ENCODE measurements around the gene VTN. TPM values are rescaled to one million over a fixed set of nuclear protein-coding genes. Genes with fewer than 3 reads are reported as not detected.

The VTN gene
- total RNA-seq, 2 experiments from 2014 or later = 0.21 TPM; not detected in 1

- no peaks in the 10 kb centered on the region for H3K27me3 Mint-ChIP-seq
- CTCF ChIA-PET = no interaction called here
- intact Hi-C loops (cut with DNase I, micrococcal nuclease) = no loop called here
- DNase-seq (no peak), ATAC-seq (no peak)
- no peak overlapping the region for H3K4me3 Mint-ChIP-seq
- peaks cover 4% of the 10 kb centered on the region for H3K36me3 Mint-ChIP-seq (ENCODE audit: low read depth)
- H3K4me1 Mint-ChIP-seq = peaks cover 20% of the 10 kb centered on the region
- no peak overlapping the region for H3K27ac Mint-ChIP-seq
- POLR2A ChIA-PET = no interaction called here
- H3K9me3 Mint-ChIP-seq (ENCODE audit: low read depth) = no peaks in the 10 kb centered on the region
Measured at GRCh38 chr17:28368915-28369683, 1.0 kb downstream of the VTN start.

- Mint-ChIP-seq H3K27ac (no peak overlapping the region), H3K27me3 (no peaks in the 10 kb centered on the region), H3K9me3 (ENCODE audit: low read depth) (no peaks in the 10 kb centered on the region), H3K4me3 (no peak overlapping the region), H3K4me1 (peaks cover 16% of the 10 kb centered on the region), H3K36me3 (ENCODE audit: low read depth) (no peaks in the 10 kb centered on the region)
- ChIA-PET CTCF (interaction anchor here (0.6 kb wide), 1 partner anchor 28 kb away, joined by 4 read pairs; no protein-coding TSS in a partner anchor), POLR2A (no interaction called here)
- DNase-seq (no peak), ATAC-seq (no peak)
- intact Hi-C loops (cut with DNase I, micrococcal nuclease) = no loop called here
Measured at GRCh38 chr17:28368306-28368831, 1.7 kb downstream of the VTN start.

- DNase-seq (no peak), ATAC-seq (no peak)
- H3K36me3 Mint-ChIP-seq (ENCODE audit: low read depth) = no peaks in the 10 kb centered on the region
- peaks cover 11% of the 10 kb centered on the region for H3K4me1 Mint-ChIP-seq
- H3K4me3 Mint-ChIP-seq = no peak overlapping the region
- ChIA-PET CTCF (interaction anchor here (0.6 to 1.5 kb wide), 5 partner anchors 10 to 37 kb away, joined by 4 to 7 read pairs (median 4); partner anchors contain the start of gene POLDIP2), POLR2A (no interaction called here)
- intact Hi-C loops (cut with DNase I, micrococcal nuclease) = no loop called here
- H3K9me3 Mint-ChIP-seq (ENCODE audit: low read depth) = no peaks in the 10 kb centered on the region
- no peaks in the 10 kb centered on the region for H3K27me3 Mint-ChIP-seq
- H3K27ac Mint-ChIP-seq = no peak overlapping the region
Measured at GRCh38 chr17:28367641-28368305, 2.3 kb downstream of the VTN start.

GRCh38 chr17:28366605-28367004 is 3.5 kb downstream of the VTN start:
- DNase-seq (no peak), ATAC-seq (no peak)
- Mint-ChIP-seq H3K9me3 (ENCODE audit: low read depth) (no peaks in the 10 kb centered on the region), H3K27ac (peak overlapping the region; percentile 48), H3K4me3 (no peak overlapping the region), H3K4me1 (peaks cover 9% of the 10 kb centered on the region), H3K27me3 (no peaks in the 10 kb centered on the region), H3K36me3 (ENCODE audit: low read depth) (peaks cover 2% of the 10 kb centered on the region)
- POLR2A ChIA-PET = interaction anchor here (1.0 kb wide), 1 partner anchor 9 kb away, joined by 3 read pairs; the partner anchor contains the start of gene POLDIP2
- intact Hi-C loops (cut with DNase I, micrococcal nuclease) = no loop called here
- CTCF ChIA-PET = interaction anchor here (0.5 to 1.5 kb wide), 7 partner anchors 9 to 52 kb away, joined by 3 to 7 read pairs (median 4); partner anchors contain the start of gene POLDIP2

GRCh38 chr17:28365487-28365886 is 4.6 kb downstream of the VTN start:
- Mint-ChIP-seq H3K36me3 (ENCODE audit: low read depth) (peaks cover 5% of the 10 kb centered on the region), H3K27me3 (no peaks in the 10 kb centered on the region), H3K9me3 (ENCODE audit: low read depth) (no peaks in the 10 kb centered on the region), H3K4me3 (no peak overlapping the region), H3K27ac (no peak overlapping the region), H3K4me1 (peaks cover 4% of the 10 kb centered on the region)
- CTCF ChIA-PET = interaction anchor here (1.5 kb wide), 1 partner anchor 52 kb away, joined by 6 read pairs; no protein-coding TSS in a partner anchor
- POLR2A ChIA-PET = interaction anchor here (0.6 to 0.8 kb wide), 2 partner anchors 31 to 48 kb away, joined by 3 to 5 read pairs; no protein-coding TSS in a partner anchor
- ATAC-seq (no peak), DNase-seq (no peak)
- intact Hi-C loops (cut with DNase I, micrococcal nuclease) = no loop called here

- CTCF ChIA-PET = interaction anchor here (0.6 kb wide), 1 partner anchor 284 kb away, joined by 3 read pairs; no protein-coding TSS in a partner anchor
- POLR2A ChIA-PET = interaction anchor here (0.6 to 0.8 kb wide), 2 partner anchors 30 to 47 kb away, joined by 3 to 5 read pairs; no protein-coding TSS in a partner anchor
- no peak for ATAC-seq
- no peaks in the 10 kb centered on the region for H3K4me1 Mint-ChIP-seq
- H3K9me3 Mint-ChIP-seq (ENCODE audit: low read depth) = no peaks in the 10 kb centered on the region
- H3K36me3 Mint-ChIP-seq (ENCODE audit: low read depth) = peaks cover 8% of the 10 kb centered on the region
- no peak for DNase-seq
- intact Hi-C loops (cut with DNase I, micrococcal nuclease) = no loop called here
- H3K4me3 Mint-ChIP-seq = no peak within 1 kb of the TSS
- H3K27me3 Mint-ChIP-seq = no peaks in the 10 kb centered on the region
- H3K27ac Mint-ChIP-seq = no peak within 1 kb of the TSS
Measured at GRCh38 chr17:28364665-28365363, 5.3 kb downstream of the VTN start, which contains the start of gene SEBOX. Gene SEBOX (minus strand): TSS chr17:28365199. CDS start chr17:28365151, 48 bp downstream.

- Mint-ChIP-seq H3K4me3 (no peak overlapping the region), H3K27ac (no peak overlapping the region), H3K4me1 (peaks cover 2% of the 10 kb centered on the region), H3K27me3 (no peaks in the 10 kb centered on the region), H3K36me3 (ENCODE audit: low read depth) (peaks cover 13% of the 10 kb centered on the region), H3K9me3 (ENCODE audit: low read depth) (no peaks in the 10 kb centered on the region)
- CTCF ChIA-PET = interaction anchor here (0.6 kb wide), 2 partner anchors 25 to 283 kb away, joined by 3 read pairs; no protein-coding TSS in a partner anchor
- intact Hi-C loops (cut with DNase I, micrococcal nuclease) = no loop called here
- POLR2A ChIA-PET = interaction anchor here (0.6 kb wide), 1 partner anchor 336 kb away, joined by 4 read pairs; no protein-coding TSS in a partner anchor
- ATAC-seq (no peak), DNase-seq (no peak)
Measured at GRCh38 chr17:28363776-28364650, 6.1 kb downstream of the VTN start.

- Mint-ChIP-seq H3K27me3 (no peaks in the 10 kb centered on the region), H3K4me3 (no peak overlapping the region), H3K4me1 (peaks cover 6% of the 10 kb centered on the region), H3K27ac (no peak overlapping the region), H3K36me3 (ENCODE audit: low read depth) (peaks cover 13% of the 10 kb centered on the region), H3K9me3 (ENCODE audit: low read depth) (no peaks in the 10 kb centered on the region)
- DNase-seq (no peak), ATAC-seq (no peak)
- intact Hi-C loops (cut with DNase I, micrococcal nuclease) = no loop called here
- ChIA-PET CTCF (no interaction called here), POLR2A (no interaction called here)
Measured at GRCh38 chr17:28363186-28363585, 6.9 kb downstream of the VTN start.

GRCh38 chr17:28357901-28358197 is 12.3 kb downstream of the VTN start:
- no peak for DNase-seq
- Mint-ChIP-seq H3K9me3 (ENCODE audit: low read depth) (no peaks in the 10 kb centered on the region), H3K4me1 (peaks cover 28% of the 10 kb centered on the region), H3K27me3 (no peaks in the 10 kb centered on the region), H3K4me3 (peak overlapping the region; percentile 80), H3K36me3 (ENCODE audit: low read depth) (peaks cover 34% of the 10 kb centered on the region), H3K27ac (peak overlapping the region; percentile 91)
- intact Hi-C loops (cut with DNase I, micrococcal nuclease) = loop anchor here (1.0 to 10.0 kb wide), 12 partner anchors 13 to 353 kb away; partner anchors contain the start of genes IFT20 (in 2 of the 2), SARM1 (in 2 of the 2), TNFAIP1 (in 2 of the 2) and UNC119 (in 2 of the 2)
- ChIA-PET CTCF (interaction anchor here (0.6 to 4.7 kb wide), 12 partner anchors 9 to 317 kb away, joined by 3 to 25 read pairs (median 4); partner anchors contain the start of genes IFT20, PIGS, SARM1 and TNFAIP1), POLR2A (interaction anchor here (0.6 to 3.3 kb wide), 6 partner anchors 9 to 85 kb away, joined by 3 to 39 read pairs (median 4); partner anchors contain the start of genes IFT20, SARM1, TNFAIP1 and VTN)
- no peak for ATAC-seq

All from activated CD4-positive, alpha-beta T cell treated with anti-CD3 and anti-CD28 coated beads for 36 hours (primary cell).